Amniotic epithelial cell (primary cell): ENCODE measurements around the gene INO80.
"Not testable (repeated sequence)": the region's sequence is repeated elsewhere in the genome, so short reads cannot be mapped to it uniquely, and the experiment has no call there.

Source experiments
- DNase-seq: peaks from one replicate; pipeline ENCODE4 v3.0.0-alpha.2; 2010; ENCODE audit warnings: low read depth

INO80 gene

DNA sequence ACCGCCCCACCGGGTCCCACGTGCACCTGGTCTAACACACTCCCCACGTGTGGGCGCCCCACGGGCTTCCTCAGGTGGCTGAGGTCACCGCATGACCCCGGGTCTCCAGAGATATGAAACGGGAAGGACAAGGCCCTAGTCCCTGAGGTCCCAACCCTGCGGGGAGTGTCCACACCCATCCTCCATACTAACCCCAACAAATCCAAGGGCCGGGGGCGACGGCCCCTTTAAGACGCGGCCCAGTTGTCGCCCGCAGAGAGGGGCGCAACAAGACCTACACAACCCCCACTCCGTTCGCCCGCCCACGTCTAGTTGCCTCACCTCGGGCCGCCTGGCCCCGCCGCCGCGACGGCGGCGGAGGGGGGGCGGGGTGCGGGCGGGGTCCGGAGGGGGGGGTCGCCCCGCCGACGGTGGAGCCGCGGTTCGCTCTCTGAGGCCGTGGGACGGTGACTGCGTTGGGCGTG is 396 bp downstream of the INO80 start:
- peak; percentile 47 for DNase-seq

DNA sequence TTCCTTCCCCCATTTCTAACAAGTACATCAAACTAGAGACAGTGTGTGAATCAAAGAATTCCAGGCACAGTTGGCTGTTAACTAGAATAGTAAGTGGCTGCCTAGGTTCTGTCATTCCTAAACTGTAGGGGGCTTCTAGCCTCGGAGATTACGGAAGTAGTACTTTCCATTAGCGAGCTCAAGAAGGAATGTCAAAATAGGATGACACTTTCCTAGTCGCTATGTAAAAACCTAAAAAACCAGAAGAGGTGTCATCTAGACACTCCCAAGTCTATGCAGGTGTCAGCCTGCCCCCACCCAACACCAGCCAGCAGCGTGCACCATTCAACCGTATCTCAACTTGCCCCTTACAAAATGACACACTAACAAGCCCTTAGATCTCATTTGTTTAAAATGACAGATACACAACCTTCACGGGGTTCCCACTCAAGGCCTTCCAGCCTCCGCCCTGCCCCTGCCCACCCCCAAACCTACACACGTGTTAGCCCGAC is 874 bp downstream of the INO80 start:
- DNase-seq, result peak; percentile 29

DNA sequence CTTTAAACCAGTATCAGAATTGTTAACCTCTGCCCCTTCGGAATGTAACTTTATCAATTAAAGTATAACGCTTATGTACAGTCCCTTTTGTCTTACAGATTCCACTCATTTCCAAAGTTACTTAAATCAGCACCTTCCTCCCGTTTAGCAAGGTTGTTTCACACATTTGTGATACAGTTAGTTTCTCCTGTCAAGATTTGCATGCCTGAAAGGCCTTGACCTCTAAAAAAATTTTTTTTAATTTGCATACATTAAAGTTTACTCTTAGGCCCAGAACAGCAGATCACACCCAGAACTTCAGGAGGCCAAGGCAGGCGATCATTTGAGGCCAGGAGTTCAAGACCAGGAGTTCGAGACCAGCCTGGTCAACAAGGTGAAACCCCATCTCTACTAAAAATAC is 9.1 kb downstream of the INO80 start:
- no peak for DNase-seq

DNA sequence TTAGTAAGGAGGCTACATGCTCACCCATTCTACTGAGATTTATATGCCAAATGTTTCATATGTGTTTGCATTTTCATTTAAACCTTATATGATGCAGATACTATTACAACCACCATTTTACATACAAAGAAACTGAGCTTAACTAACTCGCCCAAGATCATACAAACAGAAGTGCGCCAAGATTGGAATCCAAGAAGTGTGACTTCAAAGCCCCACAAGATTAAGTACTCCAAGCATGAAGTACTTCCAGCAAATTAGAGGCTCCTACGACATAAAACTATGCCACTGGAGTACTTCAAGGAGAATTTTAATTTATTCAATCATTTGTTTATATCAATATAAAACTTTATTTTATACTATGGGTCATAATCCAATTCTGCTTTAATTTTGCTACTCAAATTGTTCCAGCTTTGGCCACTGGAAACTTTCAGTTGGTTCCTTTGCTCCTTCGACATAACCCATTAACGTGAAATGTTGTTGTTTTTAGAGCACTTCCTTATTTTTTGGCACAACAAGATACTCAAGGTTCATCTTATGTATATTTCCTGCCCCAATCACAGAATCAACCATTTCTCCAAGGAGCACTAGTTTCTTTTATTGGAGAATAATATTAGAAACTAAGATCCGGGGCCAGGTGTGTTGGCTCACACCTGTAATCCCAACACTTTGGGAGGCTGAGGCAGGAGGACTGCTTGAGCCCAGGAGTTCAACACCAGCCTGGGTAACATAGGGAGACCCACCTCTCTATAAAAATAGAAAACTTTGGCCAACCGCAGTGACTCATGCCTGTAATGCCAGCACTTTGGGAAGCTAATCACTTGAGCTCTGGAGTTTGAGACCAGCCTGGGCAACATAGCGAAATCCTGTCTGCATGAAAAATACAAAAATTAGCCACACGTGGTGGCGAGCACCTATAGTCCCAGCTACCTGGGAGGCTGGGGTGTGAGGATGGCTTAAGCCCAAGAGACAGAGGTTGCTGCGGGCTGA is 10.4 kb downstream of the INO80 start:
- no peak for DNase-seq

DNA sequence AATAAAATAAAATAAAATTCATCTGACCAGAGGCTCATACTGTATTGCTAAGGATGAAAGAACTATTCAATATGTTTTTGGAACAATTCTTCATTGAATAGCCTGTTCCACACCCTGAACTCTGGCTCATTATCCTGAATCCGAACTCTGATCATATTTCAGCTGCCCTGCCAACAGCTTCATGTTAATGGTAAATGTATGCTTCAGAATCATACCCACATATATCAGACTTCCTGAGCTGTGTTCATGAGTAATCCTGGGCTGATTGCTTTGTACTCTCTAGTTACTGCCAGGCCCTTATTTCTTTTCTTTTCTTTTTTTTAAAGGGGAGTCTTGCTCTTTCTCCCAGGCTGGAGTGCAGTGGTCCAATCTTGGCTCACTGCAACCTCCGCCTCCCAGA is 11.8 kb downstream of the INO80 start:
- DNase-seq, result peak; percentile 47

DNA sequence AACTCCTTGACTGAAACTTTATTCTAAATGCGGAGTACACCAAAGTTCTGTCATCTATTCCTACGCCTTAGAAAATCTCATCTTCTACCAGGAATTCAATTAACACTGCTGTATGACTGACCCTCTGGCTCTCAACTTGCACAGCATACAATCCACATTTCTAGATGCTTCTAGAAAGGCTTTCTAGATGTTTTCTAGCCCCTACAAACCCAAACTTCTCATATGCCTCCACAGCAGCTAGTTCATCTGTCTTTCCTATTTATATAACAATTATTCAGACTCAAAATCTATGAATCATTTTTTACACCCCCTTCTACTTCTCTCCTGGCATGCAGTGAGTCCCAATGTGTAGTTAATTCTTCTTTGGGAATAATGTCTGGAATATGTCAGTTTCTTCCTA is 13.2 kb downstream of the INO80 start:
- no peak for DNase-seq

DNA sequence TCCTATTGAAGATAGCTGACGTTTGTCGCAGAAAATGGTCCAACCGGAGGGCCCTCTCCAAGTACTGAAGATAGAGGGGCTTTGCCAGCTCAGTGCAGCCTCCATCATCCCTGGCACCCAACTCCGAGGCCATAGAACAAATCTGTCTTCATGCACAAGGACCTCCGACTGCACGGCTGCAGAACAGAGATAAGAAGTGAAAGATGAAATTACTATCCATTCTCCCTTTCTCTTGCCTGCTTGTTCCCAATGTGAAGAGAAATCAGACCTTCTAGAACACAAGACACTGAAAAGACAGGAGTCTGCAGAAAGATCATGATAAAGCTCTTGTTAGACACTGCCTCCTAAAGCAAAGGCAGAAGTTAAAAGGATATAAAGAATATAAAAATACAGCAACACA is 19.9 kb downstream of the INO80 start:
- no peak for DNase-seq

DNA sequence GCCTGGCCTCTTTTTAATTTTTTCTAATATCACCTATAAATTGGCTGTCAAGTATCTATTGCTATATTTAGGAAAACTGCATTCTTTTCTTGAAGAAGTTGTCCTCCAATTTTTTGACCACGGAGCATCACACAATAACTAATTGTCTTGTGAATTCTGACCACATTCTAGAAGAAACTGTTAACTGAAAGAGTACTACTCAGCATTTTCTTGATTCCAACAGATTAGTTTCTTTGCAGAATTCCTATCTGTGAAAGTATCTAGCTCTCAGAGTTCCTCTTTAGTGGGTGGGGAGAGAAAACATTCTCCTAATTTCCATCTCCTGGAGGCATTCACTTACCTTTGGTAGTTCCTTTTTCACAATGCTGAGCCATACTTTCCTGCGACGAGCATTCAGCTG is 31.1 kb downstream of the INO80 start:
- no peak for DNase-seq

DNA sequence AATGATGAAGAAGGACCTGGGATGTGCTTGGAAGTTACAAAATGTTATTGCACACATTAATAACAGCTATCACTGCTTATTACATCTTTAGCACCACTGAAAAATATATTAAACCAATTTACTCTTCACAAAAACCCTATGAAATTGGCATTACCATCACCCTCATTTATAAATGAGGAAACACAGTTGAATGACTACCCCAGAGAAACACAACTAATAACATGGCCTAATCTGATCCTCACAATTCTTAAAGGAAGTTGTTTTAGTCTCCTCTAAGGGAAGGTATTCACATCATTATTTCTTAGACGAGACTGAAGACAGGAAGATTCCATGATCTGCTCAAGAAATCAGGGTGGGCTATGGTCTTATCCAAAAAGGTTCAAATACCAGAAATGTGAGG is 35.9 kb downstream of the INO80 start:
- DNase-seq, result no peak

DNA sequence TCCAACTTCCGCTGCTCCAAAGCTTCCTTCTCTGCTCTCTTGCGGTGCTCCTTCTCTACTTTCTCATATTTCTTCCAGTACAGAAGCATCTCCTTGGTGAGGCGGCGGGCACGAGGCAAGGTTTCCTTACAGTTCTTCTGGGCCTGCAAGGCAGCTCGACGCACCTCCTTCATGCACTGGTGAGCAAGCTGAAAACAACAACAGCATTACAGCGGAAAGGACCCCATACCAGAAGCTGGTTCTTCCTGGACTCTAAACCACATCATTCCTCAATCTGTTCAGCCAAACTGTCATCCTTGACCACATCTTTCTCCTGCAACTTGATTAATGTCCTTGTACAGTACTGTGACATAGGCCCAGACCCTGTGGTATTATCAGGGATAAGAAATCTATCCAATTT is 36.4 kb downstream of the INO80 start:
- peak; percentile 22 for DNase-seq

DNA sequence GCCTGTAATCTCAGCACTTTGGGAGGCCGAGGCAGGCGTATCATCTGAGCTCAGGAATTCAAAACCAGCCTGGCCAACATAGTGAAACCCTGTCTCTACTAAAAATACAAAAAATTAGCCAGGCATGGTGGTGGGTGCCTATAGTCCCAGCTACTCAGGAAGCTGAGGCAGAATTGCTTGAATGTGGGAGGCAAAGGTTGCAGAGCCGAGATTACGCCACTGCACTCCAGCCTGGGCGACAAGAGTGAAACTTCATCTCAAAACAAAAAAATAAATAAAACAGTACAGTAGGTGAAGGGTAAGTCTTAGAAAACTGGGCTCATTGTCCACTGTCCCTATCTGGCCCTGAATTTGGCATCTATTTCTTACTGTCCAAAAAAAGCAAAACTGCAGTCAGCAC is 37.2 kb downstream of the INO80 start:
- DNase-seq, result not testable (repeated sequence)

DNA sequence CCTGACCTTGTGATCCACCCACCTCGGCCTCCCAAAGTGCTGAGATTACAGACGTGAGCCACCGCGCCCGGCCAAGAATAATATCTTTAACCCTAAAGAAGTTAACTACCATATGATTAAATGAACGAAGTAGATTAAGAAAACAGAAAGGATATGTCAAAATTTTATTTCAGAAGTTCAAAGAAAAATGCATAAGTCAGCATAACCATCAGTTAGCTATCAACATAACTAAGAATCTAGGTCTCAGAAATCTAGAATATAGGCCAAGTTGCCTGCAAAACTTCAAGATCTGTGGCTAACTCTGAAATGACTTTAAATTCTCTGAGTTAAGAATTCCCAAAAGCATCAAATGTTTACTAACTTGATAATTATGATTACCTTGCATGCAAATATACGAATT is 38.0 kb downstream of the INO80 start:
- no peak for DNase-seq

DNA sequence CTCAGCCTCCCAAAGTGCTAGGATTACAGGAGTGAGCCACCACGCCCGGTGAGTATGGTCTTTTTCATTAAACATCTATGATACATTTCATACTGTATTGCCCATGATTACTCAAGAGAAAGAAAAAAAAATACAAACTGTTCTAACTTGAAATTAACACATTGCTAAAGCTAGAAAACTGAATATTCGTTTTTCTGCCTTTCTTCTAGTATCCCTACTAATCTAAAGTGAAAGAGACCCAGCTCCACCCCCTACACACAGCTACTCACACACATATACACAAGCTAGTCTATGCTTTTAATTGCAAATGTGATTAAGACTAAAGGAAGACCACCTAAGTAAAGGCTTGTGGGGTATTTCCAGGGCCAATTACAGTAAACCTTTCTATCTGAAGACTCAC is 43.1 kb downstream of the INO80 start:
- DNase-seq, result no peak

DNA sequence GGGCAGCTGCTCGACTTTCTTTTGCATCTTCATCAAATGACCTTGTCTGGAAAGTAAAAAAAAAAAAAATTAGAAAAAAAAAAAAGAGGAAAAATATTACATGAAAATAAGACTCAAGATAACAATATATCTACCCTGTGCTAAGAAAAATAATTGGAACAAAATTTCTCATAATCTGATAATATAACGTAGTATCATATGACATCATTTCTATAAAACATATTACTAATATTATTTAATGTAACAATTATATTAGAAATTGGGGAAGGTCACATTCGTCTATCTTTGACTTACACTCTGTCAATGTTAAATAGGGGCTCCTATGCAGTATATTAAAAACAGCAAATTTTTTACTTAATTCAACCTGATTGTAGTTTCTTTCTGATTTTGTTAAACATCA is 44.1 kb downstream of the INO80 start:
- no peak for DNase-seq

DNA sequence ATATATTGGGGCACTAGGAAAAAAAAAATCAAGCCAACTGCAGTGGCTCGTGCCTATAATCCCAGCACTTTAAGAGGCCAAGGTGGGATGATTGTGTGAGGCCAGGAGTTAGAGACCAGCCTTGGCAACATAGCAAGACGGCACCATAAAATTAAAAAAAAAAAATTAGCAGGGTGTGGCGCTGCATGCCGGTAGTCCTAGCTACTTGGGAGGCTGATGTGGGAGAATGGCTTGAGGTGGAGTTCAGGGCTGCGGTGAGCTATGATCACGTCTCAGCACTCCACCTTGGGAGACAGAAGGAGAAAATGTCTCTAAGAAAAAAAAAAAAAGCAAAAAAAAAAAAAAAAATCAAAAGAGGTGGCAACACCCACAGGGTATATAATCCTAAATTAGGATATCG is 49.6 kb downstream of the INO80 start:
- no peak for DNase-seq

DNA sequence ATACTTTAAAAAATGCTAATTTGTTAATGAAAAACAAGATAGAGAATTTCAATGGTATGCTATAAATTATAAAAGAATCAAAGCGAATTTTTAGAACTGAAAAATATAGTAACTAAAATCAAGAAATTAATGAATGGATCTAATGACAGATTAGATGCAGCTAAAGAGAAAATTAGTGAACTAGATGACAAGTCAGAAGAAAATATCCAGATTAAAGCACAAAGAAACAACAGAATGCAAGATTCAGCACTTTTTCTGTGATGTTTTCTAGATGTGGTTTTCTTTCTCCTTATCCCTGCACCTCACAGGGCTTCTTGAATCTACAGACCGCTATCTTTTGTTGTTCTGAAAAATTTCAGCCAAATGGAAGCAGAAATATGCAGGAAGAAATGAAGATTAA is 54.4 kb downstream of the INO80 start:
- DNase-seq, result no peak

DNA sequence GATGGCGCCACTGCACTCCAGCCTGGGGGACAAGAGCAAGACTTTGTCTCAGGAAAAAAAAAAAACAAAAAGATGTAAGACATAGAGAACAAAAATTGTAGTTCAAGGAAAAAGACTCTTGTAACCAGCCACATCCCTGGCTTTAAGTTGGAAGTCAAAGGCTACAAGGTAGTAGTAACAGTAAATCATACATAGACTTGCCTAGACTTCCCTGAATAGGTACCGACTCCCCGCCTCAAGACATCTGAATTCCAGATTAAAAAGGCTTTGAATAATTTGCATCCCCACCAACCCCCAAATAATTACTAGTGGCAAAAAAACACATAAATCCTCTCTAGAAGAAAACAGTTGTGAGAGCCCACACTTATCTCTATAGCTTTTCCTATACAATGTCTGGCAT is 55.6 kb downstream of the INO80 start:
- DNase-seq, result no peak

DNA sequence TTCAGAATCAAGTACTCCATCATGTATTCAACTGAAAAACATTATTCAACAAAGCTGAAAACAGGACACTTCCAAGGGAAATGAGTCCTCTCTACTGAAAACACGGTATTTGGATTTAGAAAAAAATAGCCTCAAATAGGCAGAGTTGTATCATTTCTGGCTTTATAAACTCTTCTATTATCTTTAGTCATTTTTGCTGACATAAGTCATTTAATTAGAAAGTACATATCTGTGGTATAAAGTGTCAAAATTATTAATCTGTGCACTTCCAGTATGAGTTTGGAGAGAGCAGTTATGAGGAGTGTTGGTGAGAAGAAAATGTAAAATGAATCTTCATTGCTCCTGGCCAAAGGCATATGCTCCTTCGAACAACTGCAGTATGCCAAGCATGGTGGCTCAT is 59.3 kb downstream of the INO80 start:
- no peak for DNase-seq

DNA sequence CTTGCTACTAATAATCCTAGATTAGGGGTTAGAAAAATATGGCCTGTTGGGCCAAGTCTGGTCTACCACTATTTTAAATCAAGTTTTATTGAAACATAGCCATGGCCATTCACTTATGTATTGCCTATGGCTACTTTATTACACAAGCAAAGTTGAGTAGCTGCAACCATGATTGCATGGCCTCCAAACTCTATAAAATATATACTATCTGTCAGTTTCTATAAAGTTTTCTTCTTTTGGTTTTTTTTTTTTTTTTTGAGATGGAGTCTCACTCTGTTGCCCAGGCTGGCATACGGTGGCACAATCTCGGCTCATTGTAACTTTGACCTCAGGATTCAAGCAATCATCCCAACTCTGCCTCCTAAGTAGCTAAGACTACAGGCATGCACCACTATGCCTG is 60.4 kb downstream of the INO80 start:
- DNase-seq, result no peak

DNA sequence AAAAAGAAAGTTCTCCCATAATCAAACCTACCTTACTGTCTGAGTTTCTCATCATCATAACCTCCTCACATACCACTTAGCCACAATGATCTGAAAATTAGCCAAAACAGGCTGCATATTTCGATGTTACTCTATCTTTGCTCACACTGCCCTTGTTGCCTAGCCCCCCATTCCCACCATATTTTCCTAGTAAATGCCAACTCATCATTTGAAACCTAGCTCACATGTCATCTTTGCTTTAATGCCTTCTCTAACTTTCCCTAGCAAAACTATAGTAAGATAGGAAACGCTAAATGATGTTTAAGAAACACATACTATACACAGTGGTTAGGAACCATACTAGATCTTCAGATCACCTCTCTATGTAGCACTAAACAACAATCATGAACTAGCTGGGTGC is 64.9 kb downstream of the INO80 start:
- no peak for DNase-seq

DNA sequence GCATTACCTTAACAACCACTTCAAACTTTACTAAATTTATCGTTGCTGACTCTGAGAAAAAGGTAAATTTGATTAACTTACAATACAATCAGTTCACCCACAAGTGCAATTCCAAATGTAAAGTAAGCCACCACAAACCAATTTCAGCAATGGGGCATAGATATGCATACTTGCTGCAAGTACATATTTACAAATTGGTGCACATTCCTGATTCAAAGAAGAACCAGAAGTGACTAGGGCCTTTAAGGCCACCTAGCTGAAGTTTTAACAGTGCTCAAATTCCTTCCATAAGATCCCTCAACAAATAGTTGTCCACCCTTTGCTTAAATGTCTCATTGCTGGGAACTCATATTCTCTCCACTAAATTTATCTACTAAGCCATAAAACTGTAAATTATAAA is 67.2 kb downstream of the INO80 start:
- no peak for DNase-seq

DNA sequence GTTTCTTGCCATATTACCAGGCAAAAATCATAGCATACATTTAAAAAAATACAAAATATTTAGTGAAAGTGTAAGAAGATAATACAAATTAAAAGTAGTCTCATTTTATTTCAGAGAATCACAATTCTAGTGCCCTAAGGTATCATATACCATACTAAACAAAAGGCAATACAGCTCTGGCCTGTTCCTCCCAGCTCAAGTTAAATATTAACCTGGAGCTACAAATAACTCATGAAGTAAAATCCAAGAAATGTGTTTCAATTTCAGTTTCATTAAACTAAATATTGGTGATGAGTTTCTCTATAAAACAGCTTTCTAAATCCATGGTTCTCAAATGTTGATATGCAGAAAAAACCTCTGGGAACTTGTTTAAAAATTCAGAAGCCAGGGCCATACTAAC is 67.7 kb downstream of the INO80 start:
- DNase-seq, result no peak

DNA sequence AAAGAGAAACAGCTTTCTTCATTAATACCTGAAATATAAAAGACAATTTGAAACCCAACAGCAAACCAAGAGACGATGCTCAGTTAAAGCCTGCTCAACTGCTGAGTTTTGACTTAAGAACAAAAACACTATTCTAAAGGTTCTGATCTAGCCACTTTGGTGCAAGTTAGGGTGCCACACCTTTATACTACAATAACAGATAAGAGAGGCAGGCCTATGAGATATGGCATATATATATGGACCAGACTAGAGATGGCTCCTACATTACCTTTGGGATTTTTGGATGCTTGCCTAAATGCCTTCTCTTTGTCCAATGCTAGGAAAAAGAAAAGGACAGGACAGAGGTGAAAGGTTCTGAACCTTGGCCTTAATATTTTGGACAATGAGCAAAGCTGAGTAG is 68.6 kb downstream of the INO80 start:
- DNase-seq, result no peak
